ENCODE measurements around the gene C19orf85. TPM values are rescaled to one million over a fixed set of nuclear protein-coding genes. Genes with fewer than 3 reads are reported as not detected.

C19orf85 gene
- total and polyA plus RNA-seq, 4 donors, result not detected

DNA sequence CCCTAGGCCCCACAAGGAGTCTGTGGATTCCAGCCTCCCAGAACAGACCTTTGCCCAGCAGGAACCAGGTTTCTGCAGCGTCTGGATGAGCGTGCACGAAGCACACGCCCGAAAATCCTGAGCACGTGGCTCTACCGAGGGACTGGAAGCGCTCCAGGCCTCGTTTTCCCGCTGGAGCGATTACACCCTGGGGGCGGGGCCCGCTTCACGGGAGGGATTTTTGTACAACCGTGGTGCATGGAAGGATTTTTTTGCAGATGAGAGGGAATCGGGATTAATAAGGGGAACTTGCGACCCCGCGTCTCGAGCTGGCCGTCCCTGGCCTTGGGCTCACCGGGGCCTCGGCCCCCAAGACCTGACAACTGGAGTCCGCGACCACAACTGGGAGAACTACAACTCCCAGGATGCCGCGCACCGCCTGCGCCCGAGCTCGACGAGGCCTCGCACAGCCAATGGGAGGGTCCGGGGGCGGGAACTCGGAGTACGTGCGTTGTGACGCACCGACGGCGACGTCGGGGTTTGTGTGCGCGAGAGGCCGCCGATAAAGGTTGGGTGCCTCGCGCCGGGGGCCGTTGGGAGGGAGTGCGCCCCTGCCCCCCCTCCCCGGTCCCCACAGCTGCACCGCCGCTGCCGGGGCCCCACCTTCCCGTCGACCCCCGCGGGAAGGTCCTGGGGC is 11.7 kb upstream of the C19orf85 start, which contains the start of gene ZNF628 (continued):
- TF ChIP-seq TAF1 (conservative IDR thresholded peaks at IDR 0.05), result no peak

DNA sequence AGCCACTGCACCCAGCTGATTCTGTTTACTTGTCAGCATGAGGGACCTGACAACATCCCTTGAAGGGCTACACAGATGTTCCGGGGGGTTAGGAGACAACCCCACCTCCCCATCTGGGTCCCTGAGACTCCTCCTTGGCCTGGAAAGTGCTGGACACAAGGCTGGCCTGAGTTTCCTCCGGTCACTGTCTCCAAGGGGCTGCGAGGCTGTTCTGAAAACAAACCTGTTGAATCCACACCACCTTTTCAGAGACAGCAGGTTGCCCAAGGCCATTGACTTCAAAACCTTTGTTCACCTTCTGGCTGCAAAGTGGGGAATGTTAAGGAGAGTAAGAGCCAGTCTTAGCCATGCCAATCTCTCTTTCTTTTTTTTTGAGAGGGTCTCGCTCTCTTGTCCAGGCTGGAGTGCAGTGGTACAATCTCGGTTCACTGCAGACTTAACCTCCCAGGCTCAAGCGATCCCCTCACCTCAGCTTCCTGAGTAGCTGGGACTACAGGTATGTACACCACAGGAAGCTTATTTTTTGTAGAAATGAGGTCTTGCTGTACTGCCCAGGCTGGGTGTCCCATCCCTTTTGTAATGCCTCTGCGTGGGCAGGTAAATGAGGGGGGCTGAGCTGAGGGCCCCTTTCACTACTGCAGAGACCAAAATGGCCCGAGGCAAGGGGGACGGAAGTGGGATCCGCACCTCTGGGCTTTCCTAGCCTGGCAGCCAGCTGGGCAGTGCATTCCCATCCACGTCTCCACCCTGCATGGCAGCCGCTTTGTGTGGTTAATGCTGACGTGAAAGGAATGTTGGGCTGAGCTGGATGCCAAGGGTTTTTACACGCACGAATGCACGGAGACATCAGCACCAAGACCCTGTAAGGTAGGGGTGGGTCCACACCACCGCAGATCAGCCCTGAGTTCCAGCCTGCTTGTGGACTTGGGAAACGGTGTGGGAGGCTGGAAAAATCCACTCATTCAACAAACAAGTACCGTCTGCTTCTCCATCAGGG is 10.0 kb upstream of the C19orf85 start:
- TF ChIP-seq, protein P1, sequence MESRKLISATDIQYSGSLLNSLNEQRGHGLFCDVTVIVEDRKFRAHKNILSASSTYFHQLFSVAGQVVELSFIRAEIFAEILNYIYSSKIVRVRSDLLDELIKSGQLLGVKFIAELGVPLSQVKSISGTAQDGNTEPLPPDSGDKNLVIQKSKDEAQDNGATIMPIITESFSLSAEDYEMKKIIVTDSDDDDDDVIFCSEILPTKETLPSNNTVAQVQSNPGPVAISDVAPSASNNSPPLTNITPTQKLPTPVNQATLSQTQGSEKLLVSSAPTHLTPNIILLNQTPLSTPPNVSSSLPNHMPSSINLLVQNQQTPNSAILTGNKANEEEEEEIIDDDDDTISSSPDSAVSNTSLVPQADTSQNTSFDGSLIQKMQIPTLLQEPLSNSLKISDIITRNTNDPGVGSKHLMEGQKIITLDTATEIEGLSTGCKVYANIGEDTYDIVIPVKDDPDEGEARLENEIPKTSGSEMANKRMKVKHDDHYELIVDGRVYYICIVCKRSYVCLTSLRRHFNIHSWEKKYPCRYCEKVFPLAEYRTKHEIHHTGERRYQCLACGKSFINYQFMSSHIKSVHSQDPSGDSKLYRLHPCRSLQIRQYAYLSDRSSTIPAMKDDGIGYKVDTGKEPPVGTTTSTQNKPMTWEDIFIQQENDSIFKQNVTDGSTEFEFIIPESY (IDR thresholded peaks at IDR 0.05), result no peak
- TF ChIP-seq HNF4A (conservative IDR thresholded peaks at IDR 0.05), result no peak
- TF ChIP-seq RAD21 (IDR thresholded peaks at IDR 0.05), result no peak
- no peak for TF ChIP-seq NR2F2 (IDR thresholded peaks at IDR 0.05)
- no peak for TF ChIP-seq HNF4G (IDR thresholded peaks at IDR 0.05)
- TF ChIP-seq GABPA (IDR thresholded peaks at IDR 0.05 in 1 of 2, conservative IDR thresholded peaks at IDR 0.05 in 1 of 2), result no peak
- Histone ChIP-seq H3K4me1 (ENCODE audit: control insufficient read depth in 4 of 4, insufficient read depth in 4 of 4, low read length in 3 of 4) (peaks cover 7 to 23% (median 18%) of the 10 kb centered on the region in 4 donors), H3K27ac (ENCODE audit: low read depth in 1 of 2, low read length in 2 of 2) (no peak overlapping the region), H3K9me3 (ENCODE audit: control insufficient read depth in 4 of 4, low read length in 3 of 4) (no peaks in the 10 kb centered on the region), H3K9ac (ENCODE audit: low read depth in 1 of 2, low read length in 2 of 2) (no peak overlapping the region), H3K36me3 (ENCODE audit: control insufficient read depth in 4 of 4, insufficient read depth in 3 of 4, low read depth in 1 of 4, low read length in 3 of 4) (no peaks in the 10 kb centered on the region), H3K4me3 (ENCODE audit: low read depth in 1 of 3, low read length in 3 of 3) (no peak overlapping the region), H3K27me3 (ENCODE audit: control insufficient read depth in 4 of 4, insufficient read depth in 4 of 4, low read length in 3 of 4) (no peaks in the 10 kb centered on the region)
- no peak for DNase-seq (ENCODE audit: low spot score)
- 94% methylated on average over 19 of the region's 19 CpGs for WGBS

DNA sequence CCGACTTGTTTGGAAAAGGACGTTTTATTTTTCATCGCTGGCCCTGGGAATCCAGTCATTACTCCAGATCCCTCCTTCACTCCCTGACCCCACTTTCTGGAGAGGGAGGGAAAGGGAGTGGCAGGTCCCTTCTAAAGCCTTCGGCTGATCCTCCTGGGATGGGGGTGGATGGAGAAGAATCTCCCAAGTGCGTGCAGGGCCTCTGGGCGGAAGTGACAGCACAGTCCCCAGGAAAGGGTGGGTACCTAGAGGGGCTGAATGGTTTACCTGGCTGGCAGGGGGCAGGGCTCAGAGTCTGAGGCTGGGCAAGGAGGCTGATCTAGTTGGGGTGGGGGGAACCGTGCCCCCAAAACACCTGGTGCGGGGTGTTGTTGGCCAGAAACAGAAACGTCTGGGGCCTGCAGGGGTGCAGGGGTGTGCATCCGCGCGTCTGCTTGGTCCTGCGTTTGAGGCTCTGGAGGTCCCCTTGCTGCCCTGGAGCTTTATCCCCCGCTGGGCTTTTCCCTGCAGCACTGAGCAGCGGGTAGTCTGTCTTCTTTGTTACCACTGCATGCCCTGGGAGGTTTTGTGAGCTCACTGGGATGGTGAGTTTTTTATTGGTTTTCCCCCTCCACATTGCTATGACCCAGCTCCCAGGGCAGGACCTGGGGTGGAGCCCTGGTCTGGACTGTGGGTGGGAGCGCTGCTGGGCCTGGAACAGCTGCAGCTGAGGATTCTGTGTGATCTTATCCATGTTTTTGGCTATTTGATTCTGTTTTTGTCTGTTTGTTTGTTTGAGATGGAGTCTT is 8.9 kb upstream of the C19orf85 start:
- H3K27ac ChIP-seq (ENCODE audit: low read depth in 1 of 2, low read length in 2 of 2), result no peak overlapping the region

DNA sequence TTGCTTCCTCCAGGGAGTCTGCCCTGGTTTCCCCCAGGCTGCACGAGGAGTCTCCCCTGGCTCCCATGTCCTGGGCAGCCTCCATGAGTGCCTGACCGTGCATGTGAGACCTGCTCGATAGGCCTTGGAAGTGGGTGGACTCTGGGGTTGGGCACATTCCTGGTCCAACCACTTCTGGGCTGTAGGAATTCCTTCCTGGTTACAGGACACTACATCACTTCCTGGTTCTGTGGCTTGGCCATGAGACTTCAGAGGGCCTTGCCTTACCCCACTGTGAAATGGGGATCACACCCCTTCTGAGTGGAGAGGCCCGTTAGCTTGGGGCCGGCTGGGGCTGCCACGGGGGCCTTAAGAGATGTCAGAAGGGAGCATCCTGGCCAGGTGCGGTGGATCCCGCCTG is 7.9 kb upstream of the C19orf85 start:
- H3K9me3 ChIP-seq (ENCODE audit: control insufficient read depth in 4 of 4, low read length in 3 of 4), result no peaks in the 10 kb centered on the region
- H3K9ac ChIP-seq (ENCODE audit: low read depth in 1 of 2, low read length in 2 of 2), result no peak overlapping the region
- no peaks in the 10 kb centered on the region for H3K36me3 ChIP-seq (ENCODE audit: control insufficient read depth in 4 of 4, insufficient read depth in 3 of 4, low read depth in 1 of 4, low read length in 3 of 4)
- no peak overlapping the region for H3K27ac ChIP-seq (ENCODE audit: low read depth in 1 of 2, low read length in 2 of 2)
- no peak for DNase-seq (ENCODE audit: low spot score)
- TF ChIP-seq, protein P2, sequence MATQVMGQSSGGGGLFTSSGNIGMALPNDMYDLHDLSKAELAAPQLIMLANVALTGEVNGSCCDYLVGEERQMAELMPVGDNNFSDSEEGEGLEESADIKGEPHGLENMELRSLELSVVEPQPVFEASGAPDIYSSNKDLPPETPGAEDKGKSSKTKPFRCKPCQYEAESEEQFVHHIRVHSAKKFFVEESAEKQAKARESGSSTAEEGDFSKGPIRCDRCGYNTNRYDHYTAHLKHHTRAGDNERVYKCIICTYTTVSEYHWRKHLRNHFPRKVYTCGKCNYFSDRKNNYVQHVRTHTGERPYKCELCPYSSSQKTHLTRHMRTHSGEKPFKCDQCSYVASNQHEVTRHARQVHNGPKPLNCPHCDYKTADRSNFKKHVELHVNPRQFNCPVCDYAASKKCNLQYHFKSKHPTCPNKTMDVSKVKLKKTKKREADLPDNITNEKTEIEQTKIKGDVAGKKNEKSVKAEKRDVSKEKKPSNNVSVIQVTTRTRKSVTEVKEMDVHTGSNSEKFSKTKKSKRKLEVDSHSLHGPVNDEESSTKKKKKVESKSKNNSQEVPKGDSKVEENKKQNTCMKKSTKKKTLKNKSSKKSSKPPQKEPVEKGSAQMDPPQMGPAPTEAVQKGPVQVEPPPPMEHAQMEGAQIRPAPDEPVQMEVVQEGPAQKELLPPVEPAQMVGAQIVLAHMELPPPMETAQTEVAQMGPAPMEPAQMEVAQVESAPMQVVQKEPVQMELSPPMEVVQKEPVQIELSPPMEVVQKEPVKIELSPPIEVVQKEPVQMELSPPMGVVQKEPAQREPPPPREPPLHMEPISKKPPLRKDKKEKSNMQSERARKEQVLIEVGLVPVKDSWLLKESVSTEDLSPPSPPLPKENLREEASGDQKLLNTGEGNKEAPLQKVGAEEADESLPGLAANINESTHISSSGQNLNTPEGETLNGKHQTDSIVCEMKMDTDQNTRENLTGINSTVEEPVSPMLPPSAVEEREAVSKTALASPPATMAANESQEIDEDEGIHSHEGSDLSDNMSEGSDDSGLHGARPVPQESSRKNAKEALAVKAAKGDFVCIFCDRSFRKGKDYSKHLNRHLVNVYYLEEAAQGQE (IDR thresholded peaks at IDR 0.05), result no peak
- no peak for TF ChIP-seq JUND (IDR thresholded peaks at IDR 0.05)
- TF ChIP-seq, protein P3, sequence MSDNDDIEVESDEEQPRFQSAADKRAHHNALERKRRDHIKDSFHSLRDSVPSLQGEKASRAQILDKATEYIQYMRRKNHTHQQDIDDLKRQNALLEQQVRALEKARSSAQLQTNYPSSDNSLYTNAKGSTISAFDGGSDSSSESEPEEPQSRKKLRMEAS (IDR thresholded peaks at IDR 0.05), result no peak
- no peak for TF ChIP-seq GABPA (IDR thresholded peaks at IDR 0.05 in 1 of 2, conservative IDR thresholded peaks at IDR 0.05 in 1 of 2)
- no peak for TF ChIP-seq RXRA (IDR thresholded peaks at IDR 0.05)
- no peak for TF ChIP-seq YY1 (IDR thresholded peaks at IDR 0.05)
- WGBS, result 84% methylated on average over 8 of the region's 8 CpGs
- no peak overlapping the region for H3K4me3 ChIP-seq (ENCODE audit: low read depth in 1 of 3, low read length in 3 of 3)
- H3K27me3 ChIP-seq (ENCODE audit: control insufficient read depth in 4 of 4, insufficient read depth in 4 of 4, low read length in 3 of 4), result no peaks in the 10 kb centered on the region
- H3K4me1 ChIP-seq (ENCODE audit: control insufficient read depth in 4 of 4, insufficient read depth in 4 of 4, low read length in 3 of 4), result peaks cover 10 to 19% (median 14%) of the 10 kb centered on the region in 4 donors

More for the DNA sequence above, 8.9 kb upstream of the C19orf85 start:
- no peak overlapping the region for H3K4me3 ChIP-seq (ENCODE audit: low read depth in 1 of 3, low read length in 3 of 3)
- H3K4me1 ChIP-seq (ENCODE audit: control insufficient read depth in 4 of 4, insufficient read depth in 4 of 4, low read length in 3 of 4), result peaks cover 7 to 18% (median 15%) of the 10 kb centered on the region in 4 donors
- WGBS, result 84% methylated on average over 16 of the region's 16 CpGs
- H3K9ac ChIP-seq (ENCODE audit: low read depth in 1 of 2, low read length in 2 of 2), result no peak overlapping the region
- no peaks in the 10 kb centered on the region for H3K27me3 ChIP-seq (ENCODE audit: control insufficient read depth in 4 of 4, insufficient read depth in 4 of 4, low read length in 3 of 4)
- TF ChIP-seq NR2F2 (IDR thresholded peaks at IDR 0.05), result no peak
- no peak for TF ChIP-seq RXRA (IDR thresholded peaks at IDR 0.05)
- H3K9me3 ChIP-seq (ENCODE audit: control insufficient read depth in 4 of 4, low read length in 3 of 4), result no peaks in the 10 kb centered on the region
- no peaks in the 10 kb centered on the region for H3K36me3 ChIP-seq (ENCODE audit: control insufficient read depth in 4 of 4, insufficient read depth in 3 of 4, low read depth in 1 of 4, low read length in 3 of 4)
- no peak for DNase-seq (ENCODE audit: low spot score)

Measured in liver (tissue), 9 donors.